Peyer's patch (tissue), 4 donors: ENCODE measurements around the gene RUFY4.

Experiments
- POLR2A ChIP-seq, 2 donors: fragments of 450-650 bp; IDR thresholded peaks; one replicate each; pipeline ENCODE4 v1.5.1; 2017; ENCODE audit warnings: antibody characterized with exemption in 2 of 2, mild to moderate bottlenecking in 2 of 2, moderate library complexity in 2 of 2
- TF ChIP-seq, protein P1 (sequence below), 6 experiments: fragments of 450-650 bp in 4 of 6; fragments of 200-600 bp in 2 of 6; sonication (generic) in 1 of 6; IDR thresholded peaks; one replicate each; pipeline ENCODE4 v1.5.1; 2017 to 2019; ENCODE audit warnings: antibody characterized with exemption in 6 of 6, mild to moderate bottlenecking in 3 of 6, moderate library complexity in 1 of 6

DNA sequence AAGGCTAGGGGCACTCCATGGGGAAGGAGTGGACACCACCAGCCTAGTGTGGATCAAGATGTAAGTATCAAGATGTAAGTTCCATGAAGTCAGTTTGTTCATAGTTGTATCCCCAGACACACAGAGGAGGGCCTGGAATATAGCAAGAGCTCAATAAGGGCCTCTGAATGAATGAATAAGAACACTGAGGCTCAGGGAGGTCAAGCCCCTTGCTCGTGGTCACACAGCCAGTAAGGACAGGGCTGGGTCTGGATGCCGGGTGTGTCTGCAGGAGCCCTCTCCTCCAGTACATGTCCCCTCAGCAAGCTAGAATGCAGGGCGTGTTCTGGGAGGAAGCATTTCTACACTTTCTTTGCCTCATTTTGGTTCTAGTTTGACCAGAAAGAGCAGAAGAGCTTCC, 2.9 kb downstream of the RUFY4 start:
- TF ChIP-seq, protein P1, sequence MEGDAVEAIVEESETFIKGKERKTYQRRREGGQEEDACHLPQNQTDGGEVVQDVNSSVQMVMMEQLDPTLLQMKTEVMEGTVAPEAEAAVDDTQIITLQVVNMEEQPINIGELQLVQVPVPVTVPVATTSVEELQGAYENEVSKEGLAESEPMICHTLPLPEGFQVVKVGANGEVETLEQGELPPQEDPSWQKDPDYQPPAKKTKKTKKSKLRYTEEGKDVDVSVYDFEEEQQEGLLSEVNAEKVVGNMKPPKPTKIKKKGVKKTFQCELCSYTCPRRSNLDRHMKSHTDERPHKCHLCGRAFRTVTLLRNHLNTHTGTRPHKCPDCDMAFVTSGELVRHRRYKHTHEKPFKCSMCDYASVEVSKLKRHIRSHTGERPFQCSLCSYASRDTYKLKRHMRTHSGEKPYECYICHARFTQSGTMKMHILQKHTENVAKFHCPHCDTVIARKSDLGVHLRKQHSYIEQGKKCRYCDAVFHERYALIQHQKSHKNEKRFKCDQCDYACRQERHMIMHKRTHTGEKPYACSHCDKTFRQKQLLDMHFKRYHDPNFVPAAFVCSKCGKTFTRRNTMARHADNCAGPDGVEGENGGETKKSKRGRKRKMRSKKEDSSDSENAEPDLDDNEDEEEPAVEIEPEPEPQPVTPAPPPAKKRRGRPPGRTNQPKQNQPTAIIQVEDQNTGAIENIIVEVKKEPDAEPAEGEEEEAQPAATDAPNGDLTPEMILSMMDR (IDR thresholded peaks at IDR 0.05), result no peak
- no peak for TF ChIP-seq POLR2A (IDR thresholded peaks at IDR 0.05)
